ENCODE data around the gene GRID1. TPM values are rescaled to one million over a fixed set of nuclear protein-coding genes. Genes with fewer than 3 reads are reported as not detected.

The GRID1 gene
- total and polyA plus RNA-seq, 9 of the 15 experiments (the other 6 are each of a cell fraction or from before 2014, with no cell fraction given) = 0.01 to 7.2 (median 1.2) TPM

DNA sequence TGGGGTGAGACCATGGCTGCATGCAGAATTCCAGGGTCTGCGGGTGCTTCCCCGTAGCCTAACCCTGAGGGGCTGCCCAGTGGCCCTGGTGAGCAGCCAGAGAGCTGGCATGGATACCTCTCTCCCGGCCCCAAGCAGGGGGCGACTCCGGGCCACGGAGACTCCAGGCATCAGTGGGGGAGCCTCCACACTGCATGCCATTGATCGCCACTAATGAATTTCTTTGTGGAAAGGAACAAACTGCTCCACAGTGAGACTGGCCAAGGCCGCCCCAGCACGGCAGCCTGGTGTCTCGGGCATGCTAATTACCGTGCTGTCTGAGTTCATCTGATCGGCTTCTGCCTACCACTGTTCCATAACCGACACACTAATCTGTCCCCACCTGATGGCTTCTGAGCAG lies 184.4 kb downstream of the GRID1 start (continued):
- TF ChIP-seq HNRNPLL (IDR thresholded peaks at IDR 0.05; ENCODE audit: low read depth, low read length, poor library complexity, severe bottlenecking) (no peak), MED1 (CRISPR knock-in tag; IDR thresholded peaks at IDR 0.05; ENCODE audit: borderline replicate concordance) (no peak), TGIF2 (CRISPR knock-in tag; IDR thresholded peaks at IDR 0.05) (no peak), MXI1 (IDR thresholded peaks at IDR 0.05; ENCODE audit: low read depth, low read length) (no peak), MCM3 (IDR thresholded peaks at IDR 0.05) (no peak), FOXP1 (CRISPR knock-in tag; IDR thresholded peaks at IDR 0.05) (no peak), NR1H2 (CRISPR knock-in tag; IDR thresholded peaks at IDR 0.05) (no peak)
- TF ChIP-seq, protein P1, sequence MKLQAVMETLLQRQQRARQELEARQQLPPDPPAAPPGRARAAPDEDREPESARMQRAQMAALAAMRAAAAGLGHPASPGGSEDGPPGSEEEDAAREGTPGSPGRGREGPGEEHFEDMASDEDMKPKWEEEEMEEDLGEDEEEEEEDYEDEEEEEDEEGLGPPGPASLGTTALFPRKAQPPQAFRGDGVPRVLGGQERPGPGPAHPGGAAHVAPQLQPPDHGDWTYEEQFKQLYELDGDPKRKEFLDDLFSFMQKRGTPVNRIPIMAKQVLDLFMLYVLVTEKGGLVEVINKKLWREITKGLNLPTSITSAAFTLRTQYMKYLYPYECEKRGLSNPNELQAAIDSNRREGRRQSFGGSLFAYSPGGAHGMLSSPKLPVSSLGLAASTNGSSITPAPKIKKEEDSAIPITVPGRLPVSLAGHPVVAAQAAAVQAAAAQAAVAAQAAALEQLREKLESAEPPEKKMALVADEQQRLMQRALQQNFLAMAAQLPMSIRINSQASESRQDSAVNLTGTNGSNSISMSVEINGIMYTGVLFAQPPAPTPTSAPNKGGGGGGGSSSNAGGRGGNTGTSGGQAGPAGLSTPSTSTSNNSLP (IDR thresholded peaks at IDR 0.05; ENCODE audit: borderline replicate concordance, low read depth, low read length) = no peak

DNA sequence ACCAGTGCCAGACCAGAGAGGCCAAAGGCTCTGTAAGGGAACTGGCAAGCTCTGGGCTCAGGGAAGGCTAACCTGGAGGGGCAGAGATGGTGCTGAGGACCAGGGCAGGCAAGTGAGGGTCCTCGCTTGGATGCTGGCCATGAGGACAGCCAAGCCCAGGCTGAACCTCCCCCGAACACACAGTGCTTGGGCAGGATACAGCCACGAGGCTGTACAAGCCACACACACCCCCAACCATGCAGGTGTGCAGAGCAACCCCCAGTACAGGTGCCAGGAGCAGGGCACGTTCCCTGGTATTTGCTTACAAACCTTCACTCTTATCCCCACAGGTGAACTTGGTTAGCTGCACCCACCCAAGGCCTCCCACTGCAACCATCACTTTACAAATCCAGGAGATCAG lies 185.7 kb downstream of the GRID1 start:
- H3K4me1 ChIP-seq (replicated peaks in 1 of 2; ENCODE audit: control insufficient read depth in 2 of 2, insufficient read depth in 2 of 2, low read length in 2 of 2) = no peaks in the 10 kb centered on the region
- no peak for DNase-seq (ENCODE audit: extremely low read depth in 1 of 4, low spot score in 3 of 4)
- no peaks in the 10 kb centered on the region for H3K79me2 ChIP-seq (ENCODE audit: control insufficient read depth, insufficient read depth, low read length)
- no peak for ATAC-seq
- H3K4me3 ChIP-seq = no peak overlapping the region
- no peak overlapping the region for H3K9ac ChIP-seq (ENCODE audit: insufficient read depth in 1 of 2, low read depth in 2 of 2, low read length in 2 of 2)
- 0% methylated on average over 2 of the region's 4 CpGs for WGBS (ENCODE audit: insufficient coverage, low coverage, missing lambda C conversion rate)
- H3K36me3 ChIP-seq (ENCODE audit: control insufficient read depth, insufficient read depth, low read length) = no peaks in the 10 kb centered on the region
- no peak overlapping the region for H3K27ac ChIP-seq (ENCODE audit: extremely low read depth, low read depth, low read length)
- FAIRE-seq = no peak
- in situ Hi-C loops (cut with MboI) (no loop called here), intact Hi-C loops (cut with micrococcal nuclease) (no loop called here)
- H3K27me3 ChIP-seq (ENCODE audit: control insufficient read depth in 2 of 2, insufficient read depth in 2 of 2, low read length in 2 of 2) = peaks cover 0 to 8% of the 10 kb centered on the region in 2 experiments; a peak in 1 of 5 replicates
- TF ChIP-seq, protein P2, sequence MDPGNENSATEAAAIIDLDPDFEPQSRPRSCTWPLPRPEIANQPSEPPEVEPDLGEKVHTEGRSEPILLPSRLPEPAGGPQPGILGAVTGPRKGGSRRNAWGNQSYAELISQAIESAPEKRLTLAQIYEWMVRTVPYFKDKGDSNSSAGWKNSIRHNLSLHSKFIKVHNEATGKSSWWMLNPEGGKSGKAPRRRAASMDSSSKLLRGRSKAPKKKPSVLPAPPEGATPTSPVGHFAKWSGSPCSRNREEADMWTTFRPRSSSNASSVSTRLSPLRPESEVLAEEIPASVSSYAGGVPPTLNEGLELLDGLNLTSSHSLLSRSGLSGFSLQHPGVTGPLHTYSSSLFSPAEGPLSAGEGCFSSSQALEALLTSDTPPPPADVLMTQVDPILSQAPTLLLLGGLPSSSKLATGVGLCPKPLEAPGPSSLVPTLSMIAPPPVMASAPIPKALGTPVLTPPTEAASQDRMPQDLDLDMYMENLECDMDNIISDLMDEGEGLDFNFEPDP (CRISPR knock-in tag; IDR thresholded peaks at IDR 0.05) = no peak
- TF ChIP-seq CBX3 (IDR thresholded peaks at IDR 0.05; ENCODE audit: borderline replicate concordance in 1 of 2, low read length in 2 of 2) = no peak
- TF ChIP-seq BMI1 (IDR thresholded peaks at IDR 0.05; ENCODE audit: low read length) = no peak
- TF ChIP-seq POU5F1 (IDR thresholded peaks at IDR 0.05; ENCODE audit: borderline replicate concordance, low read depth, low read length, partially characterized antibody) = no peak
- H3K9me3 ChIP-seq (replicated peaks; ENCODE audit: control insufficient read depth, insufficient read depth, low read depth, low read length) = no peaks in the 10 kb centered on the region
- H2AFZ ChIP-seq (ENCODE audit: low read depth, low read length) = no peak overlapping the region
- H3K9me1 ChIP-seq (ENCODE audit: control insufficient read depth, insufficient read depth, low read length) = no peaks in the 10 kb centered on the region
- no peak overlapping the region for H3K4me2 ChIP-seq (ENCODE audit: insufficient read depth, low read length)
- 0 out of 2 replicates have a peak, but pooled peaks cover 5% of the 10 kb centered on the region for H4K20me1 ChIP-seq (replicated peaks; ENCODE audit: control insufficient read depth, insufficient read depth, low read length)
- ChIA-PET CTCF (ENCODE audit: low intra/inter-chr PET ratio) (no interaction called here), POLR2A (no interaction called here)
- BruUV-seq (replicated peaks) = no TSS peak
